ENCODE results near the gene RGS2.

GRCh38 chr1:192808163-192808517 is 699 bp upstream of the RGS2 start:
- TF ChIP-seq POLR2A (IDR thresholded peaks at IDR 0.05), result no peak
- TF ChIP-seq POLR2AphosphoS5 (IDR thresholded peaks at IDR 0.05), result no peak
